HPDE6-E6E7 (cell line): ENCODE results near the gene NUDT2.

Source experiments
- DNase-seq: peaks from one replicate; pipeline ENCODE4 v3.0.0; 2011; ENCODE audit warnings: missing footprints; ENCODE audit errors: extremely low spot score

NUDT2 gene

DNA sequence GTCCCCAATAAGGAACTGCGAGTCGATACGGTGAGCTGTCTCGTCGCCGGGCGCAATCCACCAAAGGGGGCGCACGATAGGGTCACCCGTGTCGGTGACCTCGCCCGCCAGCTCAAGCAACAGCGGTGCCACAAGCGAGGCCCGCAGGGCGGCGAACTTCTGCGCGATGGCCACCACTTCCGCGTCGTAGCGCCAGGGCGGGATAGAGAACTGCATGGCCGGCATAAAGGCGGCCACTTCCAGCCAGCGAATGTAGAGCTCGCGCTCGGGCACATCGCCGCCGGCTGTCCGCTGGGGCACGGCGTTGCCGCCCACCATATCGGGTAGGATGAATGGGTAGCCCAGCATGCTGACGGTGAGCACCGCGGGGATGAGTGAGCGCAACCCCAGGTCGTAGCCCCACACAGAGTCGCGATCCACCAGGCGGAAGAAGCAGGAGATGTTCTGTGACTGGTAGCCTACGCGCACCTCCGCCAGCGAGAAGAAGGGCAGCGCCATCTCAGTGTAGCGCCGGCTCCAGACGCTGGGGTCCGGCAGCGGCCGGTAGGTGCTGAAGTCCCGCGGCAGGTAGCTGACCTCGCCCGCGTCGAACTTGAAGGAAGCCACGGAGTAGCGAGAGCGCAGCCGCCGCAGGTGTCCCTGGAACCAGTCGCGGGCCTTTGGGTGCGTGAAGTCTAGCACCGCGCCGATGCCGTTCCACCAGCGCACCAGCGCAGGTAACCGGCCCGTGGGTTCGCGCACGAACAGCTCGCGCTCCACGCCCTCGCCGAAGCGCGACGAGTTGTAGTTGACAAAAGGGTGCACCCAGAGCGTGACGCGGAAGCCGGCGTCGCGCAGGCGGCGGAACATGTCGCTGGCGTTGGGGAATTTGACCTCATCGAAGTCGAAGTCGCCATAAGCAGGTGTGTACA, 41.9 kb downstream of the NUDT2 start:
- DNase-seq, result no peak

DNA sequence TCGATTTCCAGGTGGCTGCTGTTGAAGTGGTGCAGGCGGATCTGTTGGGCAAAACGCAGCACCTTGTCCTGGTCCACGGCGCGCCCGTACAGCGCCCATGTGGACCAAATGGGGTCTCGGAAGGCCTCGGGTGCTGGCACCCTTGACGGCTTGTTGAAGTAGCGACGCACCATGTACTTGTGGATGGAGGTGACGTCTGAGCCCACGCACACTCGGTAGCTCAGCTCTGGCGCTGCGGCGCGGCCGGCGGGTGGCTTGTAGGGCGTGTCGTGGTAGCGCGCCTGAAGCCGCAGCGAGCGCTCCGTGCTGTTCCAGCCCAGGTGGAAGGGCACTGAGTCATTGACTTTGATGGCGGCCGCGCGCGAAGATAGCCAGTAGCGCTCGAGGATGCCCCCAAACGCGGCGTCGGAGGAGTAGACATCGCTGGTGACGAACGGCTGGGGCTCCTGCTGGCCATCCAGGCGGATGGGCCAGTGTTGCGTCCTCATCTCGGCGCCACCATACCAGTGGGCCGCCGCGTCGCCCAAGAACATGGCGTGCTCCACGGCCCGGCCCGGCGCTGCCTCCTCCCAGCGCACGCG, 42.6 kb downstream of the NUDT2 start:
- no peak for DNase-seq

DNA sequence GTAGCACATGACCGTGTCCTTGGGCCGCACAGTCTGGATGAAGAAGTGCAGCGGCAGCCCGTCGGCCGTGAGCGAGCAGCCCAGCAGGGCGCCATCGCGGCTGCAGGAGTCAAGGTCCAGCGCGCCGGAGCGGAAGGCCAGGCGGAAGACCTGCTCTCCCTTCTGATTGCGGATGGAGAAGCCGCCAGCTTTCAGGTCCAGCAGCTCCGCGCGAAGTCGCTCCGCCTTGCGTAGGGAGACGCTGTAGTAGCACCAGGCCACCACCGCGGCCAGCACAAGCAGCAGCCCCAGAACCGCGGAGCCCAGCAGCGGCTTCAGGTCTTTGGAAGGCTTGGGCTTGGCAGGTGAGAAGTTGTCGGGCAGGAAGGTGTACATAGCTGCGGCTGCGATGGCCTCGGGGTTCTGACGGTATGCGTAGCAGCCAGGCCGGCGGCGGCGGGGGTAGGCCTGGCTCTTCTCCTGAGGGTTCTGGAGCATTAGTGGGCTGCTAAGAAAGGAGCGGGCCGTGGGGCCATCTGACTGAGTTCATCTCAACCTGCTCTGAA, 43.2 kb downstream of the NUDT2 start:
- DNase-seq, result no peak

DNA sequence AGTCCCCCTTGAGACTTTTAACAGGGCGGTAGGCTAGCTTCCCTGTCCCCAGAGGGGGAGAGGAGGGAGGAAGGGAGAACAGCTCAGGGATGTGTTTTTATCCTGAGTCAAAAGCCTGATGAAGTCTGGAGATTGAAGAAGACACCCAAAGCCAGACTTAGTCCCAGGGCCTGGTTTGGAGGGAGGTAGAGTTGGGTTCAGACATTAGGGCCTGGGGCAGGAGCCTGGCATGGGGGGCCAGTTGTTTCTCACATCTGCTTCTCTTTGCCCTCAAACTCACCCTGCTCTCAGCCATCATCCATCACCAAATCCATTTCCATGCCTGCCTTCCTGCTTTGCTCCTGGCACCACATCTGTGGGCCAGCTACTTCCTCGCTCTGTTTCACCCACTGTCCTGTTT, 44.4 kb downstream of the NUDT2 start:
- no peak for DNase-seq

GRCh38 chr9:34374339-34374738, 45.0 kb downstream of the NUDT2 start:
- no peak for DNase-seq

DNA sequence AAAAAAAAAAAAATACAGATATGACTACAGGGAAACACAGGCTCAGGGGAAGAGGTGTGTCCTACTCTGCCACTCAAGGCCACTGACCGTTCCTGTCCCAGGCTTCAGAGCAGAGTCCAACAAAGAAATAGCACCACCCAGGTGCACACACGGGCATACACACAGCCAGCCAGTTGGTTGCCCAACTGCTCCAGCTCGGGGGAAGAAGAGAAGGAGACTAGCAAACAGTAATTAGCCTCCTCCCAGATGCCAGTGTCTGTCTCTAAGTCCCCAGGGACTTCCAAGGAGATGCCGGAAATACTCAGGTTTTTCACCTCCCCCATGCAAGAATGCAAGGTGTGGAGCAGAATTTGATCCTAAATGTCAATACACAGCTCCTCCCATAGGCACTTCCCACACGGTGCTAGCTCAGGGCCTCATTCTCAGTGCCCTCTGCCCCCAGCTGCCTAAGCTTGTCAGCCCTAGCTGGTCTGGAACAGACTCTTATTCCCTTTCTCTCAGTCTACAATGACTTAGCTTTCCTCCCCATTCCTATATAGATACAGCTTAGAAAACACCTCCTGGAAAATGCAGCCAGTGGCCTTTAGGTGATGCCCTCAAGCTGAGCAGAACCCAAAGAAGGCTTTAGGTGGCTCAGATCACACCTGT, 45.7 kb downstream of the NUDT2 start:
- DNase-seq, result no peak

DNA sequence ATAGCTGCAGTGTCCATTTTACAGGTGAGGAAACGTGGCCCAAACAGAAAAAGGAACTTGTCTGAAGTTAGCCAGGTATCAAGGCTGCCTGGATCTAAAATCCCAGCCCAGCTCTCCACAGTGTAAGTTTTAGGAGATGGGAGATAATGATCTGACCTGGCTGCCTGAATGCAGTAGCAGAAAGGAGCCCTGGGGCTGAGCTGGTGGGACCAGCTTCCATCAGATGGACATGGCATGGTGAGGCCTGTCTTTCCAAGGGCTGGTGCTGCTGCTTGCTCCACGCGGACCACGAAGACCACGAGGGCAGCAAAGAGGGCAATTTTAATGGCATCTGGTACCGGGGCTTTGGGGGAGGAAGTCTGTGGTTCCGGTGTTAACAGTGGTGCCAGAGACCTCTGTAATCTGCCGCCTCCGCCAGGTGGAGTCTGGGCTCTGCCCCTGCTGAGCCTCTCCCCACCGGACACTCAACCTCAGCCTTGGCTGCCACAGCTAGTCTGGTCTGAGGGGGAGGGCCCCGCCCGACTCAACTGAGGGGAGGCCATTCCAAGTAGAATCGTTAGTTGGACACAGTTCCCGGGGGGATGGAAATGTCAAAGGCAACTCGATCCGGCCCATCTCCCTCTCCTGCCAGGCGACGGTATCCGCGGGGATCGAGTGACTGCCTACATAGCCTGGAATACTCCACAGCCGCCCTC, 46.7 kb downstream of the NUDT2 start:
- peak; percentile 45 for DNase-seq

DNA sequence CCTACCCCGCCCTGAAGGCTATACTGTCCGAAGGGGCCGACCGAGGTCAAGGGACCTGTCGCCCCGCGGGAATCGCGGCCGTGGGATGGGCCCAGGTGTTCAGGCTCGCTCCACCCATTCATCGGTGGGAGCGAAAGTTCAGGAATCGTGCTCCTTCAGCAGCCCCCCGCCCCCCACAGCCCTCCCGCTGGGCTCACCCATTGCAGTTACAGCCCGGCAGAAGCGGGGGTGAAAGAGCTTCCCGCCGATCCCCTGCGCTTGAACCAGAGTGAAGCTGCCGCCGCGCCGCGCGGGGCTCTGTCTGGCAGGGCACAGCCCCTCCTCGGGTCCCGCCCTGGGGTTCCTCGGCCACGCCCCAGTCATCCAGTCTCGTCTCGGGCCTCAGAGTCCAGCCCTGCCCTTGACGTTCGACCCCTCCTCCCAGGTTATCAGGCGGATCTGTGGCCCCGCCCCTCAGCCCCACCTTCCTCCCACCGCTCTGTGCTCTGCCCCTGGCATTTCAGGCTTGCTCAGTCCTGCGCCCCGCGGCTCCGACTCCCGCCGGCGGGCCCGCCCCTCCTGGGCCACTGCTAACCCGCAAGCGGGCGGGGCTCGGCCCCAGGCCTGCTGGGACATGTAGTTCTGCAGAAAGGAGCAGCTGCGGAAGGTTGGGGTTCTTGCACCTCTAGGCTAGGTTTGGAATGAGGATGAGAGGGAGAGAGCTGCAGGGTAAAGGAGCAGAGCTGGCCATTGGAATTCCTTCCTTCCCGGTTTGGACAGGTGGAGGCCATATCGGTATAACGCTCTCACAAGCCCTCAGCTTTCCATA, 47.4 kb downstream of the NUDT2 start, which contains the start of gene MYORG:
Gene MYORG, minus strand, starts transcription at position 303 of the 808 bp plus-strand sequence. CDS start 3,955 bp downstream, outside the sequence.
- DNase-seq, result peak; percentile 99

- no peak for DNase-seq
Observed at GRCh38 chr9:34377404-34377746, 48.0 kb downstream of the NUDT2 start.

- no peak for DNase-seq
Observed at GRCh38 chr9:34378376-34379060, 49.1 kb downstream of the NUDT2 start.

- peak; percentile 91 for DNase-seq
Observed at GRCh38 chr9:34379334-34380033, 50.1 kb downstream of the NUDT2 start.

DNA sequence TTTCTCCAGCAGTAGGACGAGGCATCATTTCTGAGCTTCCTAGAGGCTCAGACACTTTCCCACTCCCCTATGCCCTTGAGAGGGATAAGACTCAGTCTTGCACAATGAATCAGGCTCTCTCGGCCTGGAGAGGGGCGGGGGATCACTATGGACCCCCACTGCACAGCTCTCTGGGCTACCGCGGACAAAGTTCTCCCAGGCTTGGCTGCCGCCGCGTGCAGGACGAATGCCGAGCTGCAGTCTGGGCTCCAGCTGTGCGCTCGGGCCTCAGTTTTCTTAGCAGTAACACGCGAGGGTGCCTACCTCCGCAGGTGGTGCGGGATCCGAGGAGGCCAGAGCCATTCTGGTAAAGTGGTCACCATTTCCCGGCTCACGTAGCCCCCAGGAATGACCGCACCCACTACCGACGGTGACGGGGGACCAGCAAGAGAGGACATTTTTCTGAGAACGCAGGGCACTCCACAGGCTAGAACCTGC, 50.7 kb downstream of the NUDT2 start:
- no peak for DNase-seq

DNA sequence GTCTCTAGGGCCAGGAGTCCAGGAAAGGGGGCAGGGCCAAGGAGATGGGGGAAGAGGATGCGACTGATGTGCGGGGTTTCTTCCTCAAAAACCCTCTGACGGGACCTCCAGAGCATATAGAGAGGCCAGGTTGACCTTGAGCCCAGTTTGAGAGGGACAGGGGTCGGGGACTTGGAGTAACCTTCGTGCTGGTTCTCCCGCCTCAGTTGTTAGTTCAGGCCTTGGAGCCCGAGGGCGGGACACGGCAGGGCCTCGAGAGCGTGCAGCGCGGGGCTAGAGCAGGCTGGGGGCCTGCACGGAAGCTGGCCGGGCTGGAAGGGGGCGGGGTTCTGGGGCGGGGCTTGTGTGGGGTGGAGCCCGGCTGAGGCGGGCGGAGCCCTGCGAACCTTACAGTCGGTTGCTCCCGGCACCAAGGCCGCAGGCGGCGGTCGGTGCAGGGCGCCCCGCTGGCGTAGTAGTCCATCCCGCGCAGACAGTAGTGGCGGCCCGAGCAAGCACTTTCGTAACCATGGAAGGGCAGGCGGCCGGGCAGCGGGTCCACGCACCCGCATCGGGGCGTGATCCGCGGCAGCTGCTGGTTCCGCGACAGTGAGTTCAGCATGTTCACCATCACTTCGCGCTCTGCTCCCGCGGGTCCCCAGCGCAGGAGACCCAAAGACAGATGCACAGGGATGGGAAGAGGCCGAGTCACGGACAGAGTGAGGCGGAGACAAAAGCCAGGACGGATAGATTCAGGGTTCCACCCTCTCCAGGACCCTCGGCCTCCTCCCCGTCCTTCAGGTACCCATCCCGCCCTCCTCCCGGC, 51.3 kb downstream of the NUDT2 start:
- DNase-seq, result peak; percentile 74

DNA sequence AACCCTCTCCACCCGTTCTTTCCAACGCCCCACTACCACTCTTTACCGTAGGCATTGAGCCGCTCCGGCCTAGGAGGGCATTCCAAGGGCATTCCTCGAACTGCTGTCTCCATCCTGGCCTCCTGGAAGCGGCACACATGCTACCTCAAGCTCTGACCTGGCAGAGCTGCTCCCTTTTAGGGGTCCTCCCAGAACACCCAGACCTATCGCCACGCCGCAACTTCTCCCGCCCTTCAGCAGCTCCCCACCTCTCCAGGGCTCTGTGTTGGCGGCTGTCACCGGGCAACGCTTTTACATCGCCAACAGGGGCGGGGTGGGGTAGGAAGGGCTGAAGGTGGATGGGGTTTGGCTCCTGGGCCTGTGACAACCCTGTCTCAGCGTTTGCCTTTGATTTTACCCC, 52.0 kb downstream of the NUDT2 start:
- DNase-seq, result no peak

GRCh38 chr9:34382054-34382453, 52.7 kb downstream of the NUDT2 start:
- DNase-seq, result no peak

DNA sequence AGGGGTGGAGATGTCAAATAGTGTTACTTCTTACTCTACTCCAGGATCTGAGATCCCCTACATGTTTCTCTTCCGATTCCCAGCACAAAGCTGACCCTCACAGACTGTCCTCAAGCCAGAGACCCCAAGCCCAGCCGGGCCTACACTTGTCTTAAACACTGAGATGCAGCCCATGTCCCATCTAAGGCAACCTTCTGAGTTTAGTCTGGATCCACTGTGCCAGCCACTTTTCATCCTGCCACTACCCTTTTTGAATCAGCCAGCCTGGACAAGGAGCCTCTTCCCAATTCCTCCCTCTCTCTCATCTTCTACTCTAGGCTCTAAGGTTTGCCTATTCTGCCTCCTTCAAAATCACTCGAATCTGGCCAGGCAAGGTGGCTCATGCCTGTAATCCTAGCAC, 53.5 kb downstream of the NUDT2 start:
- no peak for DNase-seq

DNA sequence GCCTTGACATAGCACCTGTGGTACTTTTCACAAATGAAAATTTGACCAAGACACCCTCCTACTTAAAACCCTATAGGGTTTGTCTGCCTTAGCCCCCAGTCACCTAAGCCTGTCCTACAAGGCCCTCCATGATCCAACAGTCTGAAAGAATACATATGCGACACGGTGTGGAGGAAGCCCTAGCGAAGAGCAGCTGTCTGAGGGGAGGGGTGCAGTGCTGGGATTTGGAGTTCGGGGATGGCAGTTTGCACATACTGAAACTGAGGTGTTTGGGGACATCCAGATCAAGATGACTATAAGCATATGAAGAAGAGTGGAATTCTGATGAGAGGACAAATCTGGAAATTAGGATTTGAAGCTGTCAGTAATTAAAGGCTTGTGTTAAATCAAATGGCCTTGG, 54.5 kb downstream of the NUDT2 start:
- DNase-seq, result no peak

GRCh38 chr9:34384368-34385165, 55.2 kb downstream of the NUDT2 start:
- DNase-seq, result no peak
